ENCODE data around the gene ZFHX2. TPM values are rescaled to one million over a fixed set of nuclear protein-coding genes. Genes with fewer than 3 reads are reported as not detected.

Gene ZFHX2
- total RNA-seq, 1 donor from 2014 or later: not detected

DNA sequence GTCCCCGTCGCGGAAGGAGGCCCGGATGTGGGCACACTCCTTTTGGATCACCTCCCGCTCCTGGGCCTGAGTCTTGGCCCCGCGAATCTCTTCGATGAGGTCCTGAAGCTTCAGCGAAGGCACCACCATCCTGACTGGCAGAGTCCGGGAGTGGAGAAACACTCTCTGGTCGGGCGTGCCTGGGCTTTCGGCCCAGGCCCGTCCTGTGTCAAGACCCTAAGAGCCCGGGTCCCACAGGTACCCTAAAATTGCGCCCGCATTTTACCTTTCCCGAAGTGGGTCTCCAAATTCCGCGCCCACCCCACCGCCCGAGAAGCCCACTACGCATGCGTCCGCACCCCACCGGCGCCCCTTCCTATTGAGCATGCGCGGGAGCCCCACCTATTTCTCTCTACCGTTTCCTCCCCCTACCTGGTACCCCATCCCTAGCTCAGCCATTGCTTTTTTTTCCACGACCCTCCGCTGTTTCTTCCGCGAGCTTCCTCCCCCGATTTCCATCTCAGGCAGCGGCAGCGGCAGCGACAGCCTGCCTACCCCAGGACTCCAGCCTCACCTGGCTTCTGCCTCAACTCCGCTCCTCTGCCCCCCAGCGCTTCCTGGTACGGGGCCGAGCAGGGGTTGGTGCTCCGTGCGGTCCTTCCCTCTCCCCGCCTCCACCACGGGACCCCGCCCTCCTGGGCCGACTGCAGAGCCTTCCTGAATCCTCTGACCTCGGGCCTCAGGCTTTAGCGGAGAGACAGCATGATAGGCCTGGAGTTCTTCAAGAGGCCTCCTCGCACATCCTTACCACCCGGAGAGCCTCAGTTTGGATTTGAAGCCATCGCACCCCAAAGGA is 15.8 kb upstream of the ZFHX2 start, which contains the start of gene AP1G2:
AP1G2 (minus strand) TSS at position 606 of the 835 bp plus-strand sequence; CDS start at position 129, 477 bp downstream.
- H3K4me1 ChIP-seq (ENCODE audit: control insufficient read depth in 3 of 3, insufficient read depth in 3 of 3, low read length in 3 of 3): peaks cover 5 to 20% (median 10%) of the 10 kb centered on the region in 3 donors
- H3K4me3 ChIP-seq (ENCODE audit: low read length in 3 of 3): peak within 1 kb of the TSS; percentile 82 to 85 (median 83)
- H3K27ac ChIP-seq (ENCODE audit: low read depth, low read length): peak within 1 kb of the TSS; percentile 25
- peaks cover 0 to 4% (median 3%) of the 10 kb centered on the region in 3 donors for H3K36me3 ChIP-seq (ENCODE audit: control insufficient read depth in 3 of 3, insufficient read depth in 3 of 3, low read length in 3 of 3)
- H3K27me3 ChIP-seq (ENCODE audit: control insufficient read depth in 3 of 3, insufficient read depth in 3 of 3, low read length in 3 of 3): peaks cover 8 to 17% (median 16%) of the 10 kb centered on the region in 3 donors
- H3K9me3 ChIP-seq (ENCODE audit: control insufficient read depth in 3 of 3, low read length in 3 of 3): no peaks in the 10 kb centered on the region
- peak within 1 kb of the TSS; percentile 76 to 78 (median 77) for H3K9ac ChIP-seq (ENCODE audit: low read depth in 1 of 3, low read length in 3 of 3)

DNA sequence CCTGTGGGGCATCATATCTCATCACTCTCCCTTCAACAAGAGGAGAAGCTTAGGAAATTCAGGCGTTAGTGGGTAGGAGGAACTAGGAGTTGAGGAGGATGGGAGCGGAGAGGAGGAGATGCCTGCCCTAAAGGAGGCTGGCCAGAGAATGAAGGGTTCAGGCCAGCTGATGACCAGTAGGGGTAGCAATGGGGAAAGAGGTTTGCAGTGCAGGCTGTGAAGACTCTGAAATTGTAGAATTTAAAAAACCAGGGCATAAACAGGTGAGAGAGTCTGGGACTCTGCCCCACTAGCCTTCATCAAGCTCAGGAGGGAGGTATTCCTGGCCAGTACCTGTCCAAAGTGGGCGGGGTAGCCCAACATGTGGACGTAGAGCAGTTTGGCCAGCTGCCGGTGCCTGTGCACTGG is 15.2 kb upstream of the ZFHX2 start:
- H3K9ac ChIP-seq (ENCODE audit: low read depth in 1 of 3, low read length in 3 of 3): peak overlapping the region; percentile 76 to 78 (median 77)
- no peaks in the 10 kb centered on the region for H3K9me3 ChIP-seq (ENCODE audit: control insufficient read depth in 3 of 3, low read length in 3 of 3)
- peaks cover 7 to 21% (median 16%) of the 10 kb centered on the region in 3 donors for H3K4me1 ChIP-seq (ENCODE audit: control insufficient read depth in 3 of 3, insufficient read depth in 3 of 3, low read length in 3 of 3)
- no peak overlapping the region for H3K27ac ChIP-seq (ENCODE audit: low read depth, low read length)
- peaks cover 3 to 11% (median 10%) of the 10 kb centered on the region in 3 donors for H3K27me3 ChIP-seq (ENCODE audit: control insufficient read depth in 3 of 3, insufficient read depth in 3 of 3, low read length in 3 of 3)
- H3K36me3 ChIP-seq (ENCODE audit: control insufficient read depth in 3 of 3, insufficient read depth in 3 of 3, low read length in 3 of 3): peaks cover 0 to 4% (median 3%) of the 10 kb centered on the region in 3 donors
- H3K4me3 ChIP-seq (ENCODE audit: low read length in 3 of 3): peak overlapping the region; percentile 82 to 85 (median 83)

DNA sequence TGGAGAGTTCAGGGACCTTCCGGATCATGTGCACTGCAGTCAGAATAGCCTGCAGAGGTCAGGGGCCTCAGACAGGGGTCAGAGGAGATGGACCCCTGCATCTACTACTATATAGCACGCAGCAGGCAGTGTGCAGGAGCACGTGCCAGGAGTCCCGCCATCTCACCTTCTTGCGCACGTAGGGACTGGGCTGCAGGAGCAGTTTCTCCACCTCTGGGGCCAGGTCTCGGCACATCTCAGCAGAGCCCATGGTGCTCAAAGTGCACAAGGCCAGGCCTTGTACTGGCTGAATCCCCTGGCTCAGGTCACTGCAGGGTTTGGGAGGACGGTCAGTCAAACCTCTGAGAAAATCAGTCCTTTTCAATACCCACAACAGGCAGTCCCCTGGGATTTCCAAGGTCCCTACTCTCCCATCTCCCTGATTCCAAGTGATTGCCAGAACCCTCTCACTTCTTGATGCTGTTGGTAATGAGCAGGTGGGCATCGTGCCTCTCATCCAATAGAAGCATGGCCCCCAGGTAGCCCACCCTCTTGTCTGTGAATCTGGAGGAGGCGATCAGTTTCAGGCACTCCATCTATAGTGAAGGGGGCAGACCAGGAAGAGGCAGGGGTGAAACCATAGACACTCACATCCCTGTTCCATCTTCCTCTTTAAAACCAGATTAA is 14.7 kb upstream of the ZFHX2 start:
- H3K4me3 ChIP-seq (ENCODE audit: low read length in 3 of 3): peak overlapping the region in 1 of 3 donors; percentile 83
- peaks cover 0 to 4% (median 3%) of the 10 kb centered on the region in 3 donors for H3K36me3 ChIP-seq (ENCODE audit: control insufficient read depth in 3 of 3, insufficient read depth in 3 of 3, low read length in 3 of 3)
- H3K27ac ChIP-seq (ENCODE audit: low read depth, low read length): no peak overlapping the region
- H3K9me3 ChIP-seq (ENCODE audit: control insufficient read depth in 3 of 3, low read length in 3 of 3): no peaks in the 10 kb centered on the region
- H3K27me3 ChIP-seq (ENCODE audit: control insufficient read depth in 3 of 3, insufficient read depth in 3 of 3, low read length in 3 of 3): peaks cover 2 to 7% (median 5%) of the 10 kb centered on the region in 3 donors
- H3K9ac ChIP-seq (ENCODE audit: low read depth in 1 of 3, low read length in 3 of 3): peak overlapping the region in 1 of 3 donors; percentile 76
- H3K4me1 ChIP-seq (ENCODE audit: control insufficient read depth in 3 of 3, insufficient read depth in 3 of 3, low read length in 3 of 3): peaks cover 7 to 22% (median 21%) of the 10 kb centered on the region in 3 donors

DNA sequence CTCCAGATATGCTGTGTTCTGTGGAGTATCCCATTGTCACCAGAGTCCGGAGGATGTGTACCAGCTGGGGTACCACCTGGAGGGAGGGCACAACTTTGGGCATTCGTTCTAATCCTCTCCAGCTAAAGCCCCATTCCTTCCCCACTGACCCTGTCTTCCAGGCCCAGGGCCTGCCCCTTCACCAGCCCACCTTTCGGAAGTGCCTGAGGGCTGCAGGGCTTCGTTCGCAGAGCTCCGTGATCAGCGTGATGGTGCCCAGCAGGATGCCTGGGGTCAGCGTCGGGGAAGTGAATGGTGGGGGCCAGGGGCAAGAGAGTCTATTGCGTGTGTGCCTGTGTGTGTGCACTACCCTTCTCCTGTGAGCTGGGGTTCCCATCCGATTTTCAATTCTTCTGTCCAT is 14.1 kb upstream of the ZFHX2 start:
- no peaks in the 10 kb centered on the region for H3K9me3 ChIP-seq (ENCODE audit: control insufficient read depth in 3 of 3, low read length in 3 of 3)
- peaks cover 0 to 4% (median 3%) of the 10 kb centered on the region in 3 donors for H3K36me3 ChIP-seq (ENCODE audit: control insufficient read depth in 3 of 3, insufficient read depth in 3 of 3, low read length in 3 of 3)
- peaks cover 7 to 24% (median 21%) of the 10 kb centered on the region in 3 donors for H3K4me1 ChIP-seq (ENCODE audit: control insufficient read depth in 3 of 3, insufficient read depth in 3 of 3, low read length in 3 of 3)

DNA sequence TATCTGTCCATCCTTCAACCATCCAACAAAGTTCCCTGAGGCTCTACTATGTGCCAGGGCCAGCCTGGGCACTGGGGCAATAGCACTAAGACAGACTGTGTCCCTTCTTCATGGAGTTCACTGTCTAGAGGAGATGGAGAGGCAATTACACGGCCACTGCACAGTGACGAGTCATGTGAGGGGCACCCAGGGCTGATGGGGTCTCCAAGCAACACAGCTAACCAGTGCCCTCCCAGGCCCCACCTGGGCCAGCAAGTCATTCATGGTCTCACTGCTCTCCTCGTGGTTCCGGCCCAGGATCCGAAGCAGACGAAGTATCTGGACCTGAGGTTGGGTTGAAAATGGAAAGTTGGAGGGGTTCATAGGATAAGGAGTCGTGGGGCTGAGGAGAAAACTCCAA is 13.3 kb upstream of the ZFHX2 start:
- no peaks in the 10 kb centered on the region for H3K9me3 ChIP-seq (ENCODE audit: control insufficient read depth in 3 of 3, low read length in 3 of 3)
- H3K27me3 ChIP-seq (ENCODE audit: control insufficient read depth in 3 of 3, insufficient read depth in 3 of 3, low read length in 3 of 3): peaks cover 0 to 5% (median 2%) of the 10 kb centered on the region in 3 donors
- H3K36me3 ChIP-seq (ENCODE audit: control insufficient read depth in 3 of 3, insufficient read depth in 3 of 3, low read length in 3 of 3): peaks cover 3 to 7% (median 7%) of the 10 kb centered on the region in 3 donors
- H3K27ac ChIP-seq (ENCODE audit: low read depth, low read length): no peak overlapping the region
- no peak overlapping the region for H3K4me3 ChIP-seq (ENCODE audit: low read length in 3 of 3)
- peaks cover 7 to 24% (median 21%) of the 10 kb centered on the region in 3 donors for H3K4me1 ChIP-seq (ENCODE audit: control insufficient read depth in 3 of 3, insufficient read depth in 3 of 3, low read length in 3 of 3)
- no peak overlapping the region for H3K9ac ChIP-seq (ENCODE audit: low read depth in 1 of 3, low read length in 3 of 3)

More for the DNA sequence above, 14.1 kb upstream of the ZFHX2 start:
- no peak overlapping the region for H3K4me3 ChIP-seq (ENCODE audit: low read length in 3 of 3)
- H3K27me3 ChIP-seq (ENCODE audit: control insufficient read depth in 3 of 3, insufficient read depth in 3 of 3, low read length in 3 of 3): peaks cover under 1 to 5% (median 2%) of the 10 kb centered on the region in 3 donors
- no peak overlapping the region for H3K9ac ChIP-seq (ENCODE audit: low read depth in 1 of 3, low read length in 3 of 3)
- H3K27ac ChIP-seq (ENCODE audit: low read depth, low read length): no peak overlapping the region

DNA sequence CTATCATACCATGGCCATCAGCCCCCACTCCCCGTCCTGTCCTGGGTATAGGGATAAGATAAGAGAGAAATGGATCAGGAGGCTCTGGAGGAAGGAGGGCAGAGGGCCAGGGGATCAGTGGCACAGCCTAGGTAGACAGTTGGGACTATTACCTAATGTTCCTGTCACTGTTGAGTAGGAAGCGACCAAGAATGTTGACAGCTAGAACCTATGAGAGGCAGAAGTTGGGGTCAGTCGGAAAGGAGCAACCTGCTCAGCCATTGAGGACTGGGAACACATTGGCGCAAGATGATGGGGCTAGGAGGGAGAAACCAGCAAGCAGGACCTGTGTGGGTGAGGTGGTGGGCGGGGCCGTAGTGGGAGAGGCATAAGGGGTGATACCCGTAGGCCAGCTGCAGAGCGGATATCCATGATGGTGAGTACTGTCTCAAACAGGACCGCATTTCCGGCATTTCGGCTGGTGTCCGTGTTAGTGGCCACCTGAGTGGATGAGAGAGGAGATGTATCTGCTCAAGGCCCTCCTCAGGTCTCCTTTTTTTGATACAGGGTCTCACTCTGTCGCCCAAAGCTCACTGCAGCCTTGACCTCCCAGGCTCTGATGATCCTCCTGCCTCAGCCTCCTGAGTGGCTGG is 12.7 kb upstream of the ZFHX2 start:
- Histone ChIP-seq H3K4me3 (ENCODE audit: low read length in 3 of 3) (no peak overlapping the region), H3K27me3 (ENCODE audit: control insufficient read depth in 3 of 3, insufficient read depth in 3 of 3, low read length in 3 of 3) (peaks cover 0 to 5% (median 2%) of the 10 kb centered on the region in 3 donors), H3K27ac (ENCODE audit: low read depth, low read length) (no peak overlapping the region), H3K4me1 (ENCODE audit: control insufficient read depth in 3 of 3, insufficient read depth in 3 of 3, low read length in 3 of 3) (peaks cover 7 to 24% (median 21%) of the 10 kb centered on the region in 3 donors), H3K9ac (ENCODE audit: low read depth in 1 of 3, low read length in 3 of 3) (peak overlapping the region in 1 of 3 donors; percentile 6), H3K36me3 (ENCODE audit: control insufficient read depth in 3 of 3, insufficient read depth in 3 of 3, low read length in 3 of 3) (peaks cover 4 to 13% (median 11%) of the 10 kb centered on the region in 3 donors), H3K9me3 (ENCODE audit: control insufficient read depth in 3 of 3, low read length in 3 of 3) (no peaks in the 10 kb centered on the region)

DNA sequence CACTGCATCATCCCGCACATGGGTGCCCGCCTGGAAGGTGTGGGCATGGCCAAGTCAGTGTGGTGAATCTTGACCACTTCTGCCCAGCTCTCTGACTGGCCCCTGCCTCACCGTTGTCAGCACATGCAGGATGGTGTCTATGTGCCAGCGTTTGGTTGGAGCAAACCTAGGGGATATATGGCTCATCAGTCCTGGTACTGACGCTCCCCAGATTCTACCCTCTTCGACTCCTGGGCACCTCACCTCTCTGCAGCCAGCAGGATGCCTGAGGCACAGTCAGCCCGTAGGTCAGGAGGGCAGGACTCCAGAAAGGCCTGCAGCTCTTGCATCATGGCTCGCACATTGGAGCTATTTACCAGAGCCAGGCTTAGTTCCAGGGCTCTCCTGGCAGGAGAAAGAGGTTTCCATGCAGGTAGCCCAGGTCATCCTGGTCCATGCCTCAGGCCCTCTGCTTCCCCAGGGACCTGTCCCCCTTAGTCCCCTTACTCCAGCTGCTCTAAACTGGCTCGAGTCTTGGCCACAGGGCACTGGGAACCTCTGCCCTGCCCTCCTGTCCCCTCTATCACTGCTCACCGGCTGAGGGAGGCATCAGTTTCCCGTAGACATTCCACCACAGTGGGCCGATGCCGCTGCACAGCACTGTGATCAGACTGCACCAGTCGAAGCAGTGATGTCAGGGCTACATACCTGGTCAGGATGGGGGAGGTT is 12.1 kb upstream of the ZFHX2 start:
- Histone ChIP-seq H3K27ac (ENCODE audit: low read depth, low read length) (no peak overlapping the region), H3K36me3 (ENCODE audit: control insufficient read depth in 3 of 3, insufficient read depth in 3 of 3, low read length in 3 of 3) (peaks cover 8 to 19% (median 18%) of the 10 kb centered on the region in 3 donors), H3K4me3 (ENCODE audit: low read length in 3 of 3) (no peak overlapping the region), H3K4me1 (ENCODE audit: control insufficient read depth in 3 of 3, insufficient read depth in 3 of 3, low read length in 3 of 3) (peaks cover 7 to 24% (median 21%) of the 10 kb centered on the region in 3 donors), H3K9ac (ENCODE audit: low read depth in 1 of 3, low read length in 3 of 3) (peak overlapping the region in 2 of 3 donors; percentile 6 to 40), H3K9me3 (ENCODE audit: control insufficient read depth in 3 of 3, low read length in 3 of 3) (no peaks in the 10 kb centered on the region), H3K27me3 (ENCODE audit: control insufficient read depth in 3 of 3, insufficient read depth in 3 of 3, low read length in 3 of 3) (peaks cover 0 to 5% (median 2%) of the 10 kb centered on the region in 3 donors)

DNA sequence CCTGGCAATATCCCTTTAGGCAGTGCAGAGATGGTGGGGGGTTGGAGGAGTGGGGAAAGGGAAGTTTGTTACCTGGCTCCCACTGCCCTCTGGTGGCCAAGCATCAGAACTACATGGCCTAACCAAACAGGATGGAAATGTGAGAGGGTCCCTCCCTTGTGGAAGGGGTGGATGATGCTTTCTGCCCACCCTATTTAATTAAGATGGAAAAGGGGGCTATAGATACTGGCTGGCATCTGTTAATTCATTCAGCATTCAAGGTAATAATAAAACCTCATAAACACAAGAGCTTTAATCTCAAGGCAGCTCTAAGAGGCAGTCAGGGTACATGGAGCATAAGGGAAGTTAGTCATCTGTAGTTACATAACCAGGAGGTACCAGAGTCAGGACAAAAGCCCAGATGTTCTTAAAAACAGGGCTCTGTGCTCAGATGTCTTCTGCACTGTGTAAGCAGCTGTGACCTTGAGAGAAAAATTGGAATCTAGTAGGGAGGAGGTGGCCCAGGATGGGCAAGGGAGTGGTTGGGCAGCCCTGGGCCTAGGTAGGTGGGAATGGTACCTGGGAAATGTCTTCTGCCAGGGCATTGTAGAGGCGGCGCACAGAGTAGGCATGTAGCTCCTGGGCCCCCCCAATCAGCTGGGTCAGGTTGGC is 11.4 kb upstream of the ZFHX2 start:
- H3K4me3 ChIP-seq (ENCODE audit: low read length in 3 of 3): no peak overlapping the region
- peaks cover 11 to 26% (median 24%) of the 10 kb centered on the region in 3 donors for H3K4me1 ChIP-seq (ENCODE audit: control insufficient read depth in 3 of 3, insufficient read depth in 3 of 3, low read length in 3 of 3)
- no peaks in the 10 kb centered on the region for H3K9me3 ChIP-seq (ENCODE audit: control insufficient read depth in 3 of 3, low read length in 3 of 3)
- peaks cover 13 to 21% (median 19%) of the 10 kb centered on the region in 3 donors for H3K36me3 ChIP-seq (ENCODE audit: control insufficient read depth in 3 of 3, insufficient read depth in 3 of 3, low read length in 3 of 3)
- H3K9ac ChIP-seq (ENCODE audit: low read depth in 1 of 3, low read length in 3 of 3): peak overlapping the region in 1 of 3 donors; percentile 16
- H3K27ac ChIP-seq (ENCODE audit: low read depth, low read length): no peak overlapping the region
- H3K27me3 ChIP-seq (ENCODE audit: control insufficient read depth in 3 of 3, insufficient read depth in 3 of 3, low read length in 3 of 3): peaks cover 0 to 5% (median 2%) of the 10 kb centered on the region in 3 donors
